Loucy (cell line): ENCODE data around the gene FAM210B.

Source experiments
- EZH2phosphoT487 ChIP-seq: fragments of 200-600 bp; IDR thresholded peaks from 2 replicates; pipeline ENCODE4 v1.6.1; 2018; ENCODE audit warnings: antibody characterized with exemption, mild to moderate bottlenecking, moderate library complexity, borderline replicate concordance
- TF ChIP-seq, protein P1 (sequence below): fragments of 200-600 bp; sonication (generic); conservative IDR thresholded peaks from 2 replicates; pipeline ENCODE4 v1.5.1; 2014; ENCODE audit warnings: mild to moderate bottlenecking, antibody characterized with exemption, low read length

DNA sequence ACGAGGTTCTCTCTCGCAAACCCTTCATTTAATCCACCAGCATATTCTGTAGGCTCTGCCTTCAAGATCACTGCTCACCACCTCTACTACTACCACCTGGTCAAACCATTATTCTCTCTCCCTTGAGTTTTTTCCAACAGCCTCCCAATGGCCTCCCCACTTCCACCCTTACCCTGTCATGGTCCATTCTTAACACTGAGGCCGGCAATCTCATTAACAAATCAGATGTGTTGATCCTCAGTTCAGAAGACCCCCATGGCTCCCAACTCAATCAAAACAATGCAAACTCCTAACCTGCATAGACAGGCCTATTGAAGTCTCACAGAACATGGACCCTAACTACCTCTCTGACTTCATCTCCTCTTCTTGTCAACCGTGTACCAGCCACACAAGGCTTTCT lies 31.0 kb downstream of the FAM210B start:
- TF ChIP-seq, protein P1, sequence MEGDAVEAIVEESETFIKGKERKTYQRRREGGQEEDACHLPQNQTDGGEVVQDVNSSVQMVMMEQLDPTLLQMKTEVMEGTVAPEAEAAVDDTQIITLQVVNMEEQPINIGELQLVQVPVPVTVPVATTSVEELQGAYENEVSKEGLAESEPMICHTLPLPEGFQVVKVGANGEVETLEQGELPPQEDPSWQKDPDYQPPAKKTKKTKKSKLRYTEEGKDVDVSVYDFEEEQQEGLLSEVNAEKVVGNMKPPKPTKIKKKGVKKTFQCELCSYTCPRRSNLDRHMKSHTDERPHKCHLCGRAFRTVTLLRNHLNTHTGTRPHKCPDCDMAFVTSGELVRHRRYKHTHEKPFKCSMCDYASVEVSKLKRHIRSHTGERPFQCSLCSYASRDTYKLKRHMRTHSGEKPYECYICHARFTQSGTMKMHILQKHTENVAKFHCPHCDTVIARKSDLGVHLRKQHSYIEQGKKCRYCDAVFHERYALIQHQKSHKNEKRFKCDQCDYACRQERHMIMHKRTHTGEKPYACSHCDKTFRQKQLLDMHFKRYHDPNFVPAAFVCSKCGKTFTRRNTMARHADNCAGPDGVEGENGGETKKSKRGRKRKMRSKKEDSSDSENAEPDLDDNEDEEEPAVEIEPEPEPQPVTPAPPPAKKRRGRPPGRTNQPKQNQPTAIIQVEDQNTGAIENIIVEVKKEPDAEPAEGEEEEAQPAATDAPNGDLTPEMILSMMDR = no peak
- TF ChIP-seq EZH2phosphoT487 = no peak
